DND-41 (cell line): ENCODE results near the gene LRRC14B.
"Not testable (repeated sequence)": the region's sequence is repeated elsewhere in the genome, so short reads cannot be mapped to it uniquely, and the experiment has no call there.

ENCODE experiments used
- ATAC-seq: fragments of 200-7000 bp; cut with Tn5 transposase; 3 replicates; pipeline ENCODE4 v1.9.1; 2021; ENCODE audit warnings: low read depth; ENCODE audit not compliant: insufficient read depth
- DNase-seq: peaks from one replicate; pipeline ENCODE4 v3.0.0-alpha.2; 2020
- H2AFZ ChIP-seq: 2 replicates; pipeline ENCODE4 v1.6.0; 2012; ENCODE audit warnings: low read depth, low read length
- H3K27ac ChIP-seq: 2 replicates; pipeline ENCODE4 v1.5.1; 2012; ENCODE audit warnings: low read length, inconsistent platforms
- H3K27me3 ChIP-seq: fragments of 200-600 bp; sonication (generic); 2 replicates; pipeline ENCODE4 v1.6.0; 2012; ENCODE audit warnings: low read length, mild to moderate bottlenecking, inconsistent platforms; ENCODE audit not compliant: insufficient read depth, poor library complexity
- H3K36me3 ChIP-seq: 2 replicates; pipeline ENCODE4 v1.5.1; 2012; ENCODE audit warnings: low read length, inconsistent platforms; ENCODE audit not compliant: insufficient read depth
- H3K4me1 ChIP-seq: 2 replicates; pipeline ENCODE4 v1.5.1; 2012; ENCODE audit warnings: mild to moderate bottlenecking, low read length; ENCODE audit not compliant: insufficient read depth
- H3K4me2 ChIP-seq: 2 replicates; pipeline ENCODE4 v1.6.0; 2012; ENCODE audit warnings: mild to moderate bottlenecking, moderate library complexity, low read length, inconsistent platforms; ENCODE audit not compliant: insufficient read depth
- H3K4me3 ChIP-seq, 2 experiments: fragments of 200-600 bp in 1 of 2; shearing (Covaris generic) in 1 of 2; 2 replicates each; pipeline ENCODE4 v1.5.1; 2012 to 2016; ENCODE audit warnings: inconsistent platforms in 2 of 2, low read length in 2 of 2, mild to moderate bottlenecking in 2 of 2, low read depth in 1 of 2, moderate library complexity in 1 of 2
- H3K79me2 ChIP-seq: 2 replicates; pipeline ENCODE4 v1.6.0; 2012; ENCODE audit warnings: low read length, inconsistent platforms; ENCODE audit not compliant: insufficient read depth
- H3K9ac ChIP-seq: 2 replicates; pipeline ENCODE4 v1.6.0; 2012; ENCODE audit warnings: low read depth, mild to moderate bottlenecking, inconsistent platforms, low read length, moderate library complexity
- H3K9me3 ChIP-seq: 2 replicates; pipeline ENCODE4 v1.5.1; 2012; ENCODE audit warnings: low read length, moderate library complexity, mild to moderate bottlenecking, inconsistent platforms; ENCODE audit not compliant: insufficient read depth, severe bottlenecking
- H4K20me1 ChIP-seq: 2 replicates; pipeline ENCODE4 v1.6.0; 2012; ENCODE audit warnings: low read length; ENCODE audit not compliant: insufficient read depth
- CTCF ChIP-seq: IDR thresholded peaks from 2 replicates; pipeline ENCODE4 v1.5.1; 2012; ENCODE audit warnings: borderline replicate concordance, low read length, moderate library complexity, mild to moderate bottlenecking; ENCODE audit not compliant: poor library complexity, severe bottlenecking; ENCODE audit errors: extremely low read depth
- EZH2 ChIP-seq: IDR thresholded peaks from 3 replicates; pipeline ENCODE4 v1.6.1; 2012; ENCODE audit warnings: borderline replicate concordance, low read depth, mild to moderate bottlenecking, moderate library complexity, low read length, inconsistent platforms; ENCODE audit not compliant: severe bottlenecking

Gene LRRC14B

GRCh38 chr5:234450-234849, 43.2 kb downstream of the LRRC14B start:
- no peaks in the 10 kb centered on the region for H3K79me2 ChIP-seq
- no peak overlapping the region for H3K4me3 ChIP-seq
- ATAC-seq = no peak
- H3K27me3 ChIP-seq = no peaks in the 10 kb centered on the region
- no peak overlapping the region for H3K27ac ChIP-seq
- H3K4me2 ChIP-seq = no peak overlapping the region
- no peaks in the 10 kb centered on the region for H3K4me1 ChIP-seq
- H2AFZ ChIP-seq = no peak overlapping the region
- H3K36me3 ChIP-seq = peaks cover 84% of the 10 kb centered on the region
- TF ChIP-seq CTCF = no peak
- TF ChIP-seq EZH2 = no peak
- no peak for DNase-seq
- no peak overlapping the region for H3K9ac ChIP-seq
- no peaks in the 10 kb centered on the region; the same call in 1 of the 2 replicates for H4K20me1 ChIP-seq
- H3K9me3 ChIP-seq = no peaks in the 10 kb centered on the region

DNA sequence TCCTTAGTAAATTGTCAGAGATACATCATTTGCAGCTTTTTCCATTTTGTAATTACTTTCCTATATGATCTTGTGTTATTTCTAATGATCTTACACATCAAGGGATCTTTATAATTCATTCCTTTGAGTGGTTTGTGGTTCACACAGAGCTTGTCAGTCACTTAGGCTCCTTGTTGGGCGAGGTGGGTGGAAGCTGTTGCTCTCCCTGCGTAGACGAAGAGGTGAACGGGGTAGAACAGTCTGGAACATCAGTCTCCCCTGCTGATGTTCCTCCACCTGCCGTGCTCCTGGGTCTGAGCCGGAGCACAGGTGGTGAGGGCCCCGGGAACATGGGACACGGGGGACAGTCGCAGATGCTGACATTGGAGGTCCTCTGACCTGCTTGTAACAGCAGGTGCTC, 44.2 kb downstream of the LRRC14B start:
- not testable (repeated sequence) for H3K4me3 ChIP-seq, H2AFZ ChIP-seq, ATAC-seq, H3K9ac ChIP-seq, H3K79me2 ChIP-seq, H3K4me1 ChIP-seq, H3K27me3 ChIP-seq, H3K9me3 ChIP-seq, H3K4me2 ChIP-seq, DNase-seq, H3K27ac ChIP-seq, H4K20me1 ChIP-seq
- peaks cover 84% of the 10 kb centered on the region for H3K36me3 ChIP-seq

DNA sequence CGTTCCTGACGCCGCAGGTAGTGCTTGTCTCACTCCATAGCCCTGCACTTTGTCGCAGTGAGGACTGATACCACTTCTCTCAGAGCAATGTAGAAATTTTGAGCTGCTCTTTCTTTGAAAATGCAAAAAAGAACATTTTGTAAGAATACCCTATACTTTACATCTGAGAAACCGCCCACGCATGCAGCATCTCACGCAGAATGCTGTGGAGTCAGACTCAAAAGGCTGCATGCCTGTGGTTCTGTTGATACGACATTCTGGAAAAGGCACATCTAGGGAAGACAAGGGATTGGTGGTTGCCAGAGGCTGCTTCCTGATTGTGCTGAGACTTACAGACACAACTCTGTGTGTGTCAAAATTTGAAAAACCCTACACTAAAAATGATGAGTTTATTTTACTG, 46.6 kb downstream of the LRRC14B start:
- H3K79me2 ChIP-seq, ATAC-seq, H3K27me3 ChIP-seq, H3K9ac ChIP-seq, H2AFZ ChIP-seq, H3K4me3 ChIP-seq, DNase-seq, H3K9me3 ChIP-seq, H3K27ac ChIP-seq, H4K20me1 ChIP-seq, H3K4me2 ChIP-seq, H3K4me1 ChIP-seq: not testable (repeated sequence)
- peaks cover 83% of the 10 kb centered on the region for H3K36me3 ChIP-seq

GRCh38 chr5:240550-240949, 49.3 kb downstream of the LRRC14B start:
- not testable (repeated sequence) for H3K79me2 ChIP-seq, H3K4me1 ChIP-seq, H3K27me3 ChIP-seq, H3K9ac ChIP-seq, H3K4me3 ChIP-seq, H3K4me2 ChIP-seq, DNase-seq, H2AFZ ChIP-seq, ATAC-seq, H4K20me1 ChIP-seq, H3K27ac ChIP-seq, H3K9me3 ChIP-seq
- H3K36me3 ChIP-seq = peaks cover 71% of the 10 kb centered on the region

DNA sequence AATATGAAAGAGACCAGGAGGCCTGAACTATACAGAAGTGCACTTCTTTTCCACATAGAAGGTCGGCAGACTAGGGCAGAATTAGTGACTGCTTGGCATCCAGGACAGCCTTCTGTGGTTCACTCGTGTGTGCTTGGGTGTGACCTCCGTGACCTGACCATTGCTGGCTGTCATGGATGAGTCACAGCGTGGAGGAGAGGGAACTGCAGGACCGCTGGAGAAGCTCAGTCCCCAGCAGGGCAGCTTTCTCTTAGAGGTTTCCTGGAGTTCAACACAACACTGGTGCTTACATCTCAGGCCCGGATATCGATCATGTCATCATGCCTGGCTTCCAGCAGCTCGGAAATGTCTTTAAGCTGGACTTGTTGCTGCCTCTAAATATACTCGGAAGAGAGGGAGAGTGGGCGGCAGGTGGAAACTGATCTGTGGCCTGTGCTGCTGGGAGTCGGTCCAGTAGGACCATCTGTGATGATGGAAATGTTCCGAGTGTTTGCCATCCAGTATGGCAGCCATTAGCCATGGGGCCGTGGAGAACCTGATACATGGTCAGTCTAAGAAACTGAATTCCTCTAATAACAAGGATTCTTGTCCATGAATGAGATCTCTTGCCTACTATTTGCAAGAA, 49.9 kb downstream of the LRRC14B start:
- H3K9ac ChIP-seq, H4K20me1 ChIP-seq, DNase-seq, H3K4me3 ChIP-seq, H3K4me2 ChIP-seq, H3K4me1 ChIP-seq, H2AFZ ChIP-seq, H3K79me2 ChIP-seq, H3K27ac ChIP-seq, H3K27me3 ChIP-seq, ATAC-seq, H3K9me3 ChIP-seq: not testable (repeated sequence)
- peaks cover 71% of the 10 kb centered on the region for H3K36me3 ChIP-seq

DNA sequence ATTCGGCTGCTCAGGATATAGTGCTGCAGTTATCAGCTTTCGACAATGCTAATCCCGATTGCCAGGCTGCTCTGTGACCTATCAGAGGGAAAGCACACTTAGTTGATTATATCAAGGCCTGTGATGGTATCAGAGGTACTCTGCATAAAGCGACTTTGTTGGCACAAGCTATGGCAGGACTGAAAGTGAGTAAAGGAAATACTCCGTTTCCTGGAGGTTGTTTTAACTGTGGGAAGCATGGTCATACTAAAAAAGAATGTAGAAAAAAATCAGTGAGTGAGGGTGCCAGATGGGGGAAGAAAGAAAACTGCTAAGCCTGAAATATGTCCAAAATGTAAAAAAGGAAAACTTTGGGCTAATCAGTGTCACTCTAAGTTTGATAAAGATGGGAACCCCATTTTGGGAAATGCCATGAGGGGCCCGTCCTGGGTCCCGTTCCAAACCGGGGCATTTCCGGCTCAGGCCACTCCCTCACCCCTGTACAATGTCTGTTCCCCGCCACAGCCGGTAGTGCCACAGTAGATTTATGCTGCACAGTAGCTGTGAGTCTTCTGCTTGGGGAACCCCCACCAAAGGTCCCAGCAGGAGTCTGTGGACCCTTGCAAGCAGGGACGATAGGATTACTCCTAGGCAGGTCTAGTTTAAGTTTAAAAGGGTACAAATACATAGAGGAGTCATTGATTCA, 52.5 kb downstream of the LRRC14B start:
- H3K9ac ChIP-seq, ATAC-seq, H3K4me2 ChIP-seq, H3K4me3 ChIP-seq, H3K27ac ChIP-seq, DNase-seq, H4K20me1 ChIP-seq, H3K79me2 ChIP-seq, H2AFZ ChIP-seq, H3K27me3 ChIP-seq, H3K4me1 ChIP-seq, H3K9me3 ChIP-seq: not testable (repeated sequence)
- peaks cover 71% of the 10 kb centered on the region for H3K36me3 ChIP-seq

- not testable (repeated sequence) for H4K20me1 ChIP-seq, H3K27ac ChIP-seq, H3K4me1 ChIP-seq, H3K79me2 ChIP-seq, H2AFZ ChIP-seq, H3K4me3 ChIP-seq, H3K4me2 ChIP-seq, H3K9me3 ChIP-seq, DNase-seq, H3K9ac ChIP-seq, H3K27me3 ChIP-seq, ATAC-seq
- H3K36me3 ChIP-seq = peaks cover 73% of the 10 kb centered on the region
Observed at GRCh38 chr5:245717-246116, 54.4 kb downstream of the LRRC14B start.
